ENCODE results near the gene RPH3AL.
"Not testable (repeated sequence)": the region's sequence is repeated elsewhere in the genome, so short reads cannot be mapped to it uniquely, and the experiment has no call there.

RPH3AL gene

DNA sequence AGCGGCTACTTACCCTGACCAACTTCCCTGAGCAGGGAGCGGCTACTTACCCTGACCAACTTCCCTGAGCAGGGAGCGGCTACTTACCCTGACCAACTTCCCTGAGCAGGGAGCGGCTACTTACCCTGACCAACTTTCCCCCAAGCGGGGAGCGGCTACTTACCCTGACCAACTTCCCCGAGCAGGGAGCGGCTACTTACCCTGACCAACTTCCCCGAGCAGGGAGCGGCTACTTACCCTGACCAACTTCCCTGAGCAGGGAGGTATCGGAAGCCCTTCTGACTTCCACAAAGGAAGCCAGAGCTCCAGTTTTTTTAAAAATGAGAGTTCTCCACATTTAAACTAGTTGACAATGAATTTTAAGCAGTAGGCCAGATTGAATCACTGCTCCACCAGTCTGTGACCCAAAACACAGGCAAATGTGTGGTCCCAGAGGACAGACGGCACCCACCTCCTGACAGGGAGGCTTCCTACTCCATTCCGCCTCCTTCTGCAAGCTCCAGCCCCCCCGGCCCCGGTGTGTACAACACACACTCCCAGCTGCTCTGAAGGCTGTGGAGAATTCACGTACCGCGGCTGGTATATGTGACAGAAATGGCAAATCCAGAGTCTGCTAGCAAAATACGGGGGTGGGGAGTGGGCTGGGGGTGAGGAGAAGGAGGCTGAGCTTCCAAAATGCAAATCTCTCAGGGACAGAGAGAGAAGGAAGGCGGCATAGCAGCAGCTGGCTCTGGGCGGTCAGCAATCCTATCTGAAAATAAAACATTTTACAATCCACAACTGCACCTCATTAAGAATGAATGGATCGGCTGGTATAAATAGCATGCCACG lies 118.2 kb downstream of the RPH3AL start:
- not testable (repeated sequence) for DNase-seq

- DNase-seq: no peak
Observed at GRCh38 chr17:233473-233941, 119.1 kb downstream of the RPH3AL start.

DNA sequence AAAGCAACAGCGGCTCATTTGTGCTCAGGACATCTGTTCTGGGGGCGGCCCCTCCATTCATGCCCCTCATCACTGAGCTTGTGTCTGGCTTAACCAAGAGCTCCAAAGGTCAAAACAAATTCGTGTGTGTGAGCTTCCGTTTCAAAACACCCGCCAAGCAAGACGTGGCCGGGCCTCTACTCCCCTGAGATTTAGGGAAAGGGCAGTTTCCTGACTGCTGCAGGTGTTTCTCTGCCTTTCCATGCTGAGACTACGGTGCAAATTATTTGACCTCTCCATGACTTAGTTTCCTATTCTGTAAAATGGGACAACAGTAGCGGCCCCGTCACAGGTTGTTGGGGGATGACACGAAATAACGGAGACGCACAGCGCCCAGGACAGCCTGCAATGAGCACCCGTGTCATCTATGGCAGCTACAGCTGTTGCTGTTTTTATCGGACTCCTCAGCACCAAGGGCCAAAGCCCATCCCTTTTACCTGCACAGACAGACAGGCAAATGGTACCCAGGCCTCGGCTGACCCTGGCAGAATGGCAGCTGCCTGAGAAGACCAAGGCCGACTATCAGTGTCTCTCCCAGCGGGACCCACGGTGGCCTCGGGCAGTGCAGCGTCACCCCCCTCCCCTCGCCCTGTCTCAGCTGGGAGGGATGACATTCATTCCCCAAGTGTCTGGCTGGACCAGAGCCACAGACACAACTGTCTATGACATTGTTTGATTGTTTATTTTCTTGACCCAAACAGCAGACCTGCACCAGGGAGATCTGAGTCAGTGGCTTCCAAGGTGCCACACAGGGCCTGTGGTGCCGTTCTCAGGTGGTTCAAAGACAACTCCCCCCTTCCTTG lies 120.4 kb downstream of the RPH3AL start:
- no peak for DNase-seq

DNA sequence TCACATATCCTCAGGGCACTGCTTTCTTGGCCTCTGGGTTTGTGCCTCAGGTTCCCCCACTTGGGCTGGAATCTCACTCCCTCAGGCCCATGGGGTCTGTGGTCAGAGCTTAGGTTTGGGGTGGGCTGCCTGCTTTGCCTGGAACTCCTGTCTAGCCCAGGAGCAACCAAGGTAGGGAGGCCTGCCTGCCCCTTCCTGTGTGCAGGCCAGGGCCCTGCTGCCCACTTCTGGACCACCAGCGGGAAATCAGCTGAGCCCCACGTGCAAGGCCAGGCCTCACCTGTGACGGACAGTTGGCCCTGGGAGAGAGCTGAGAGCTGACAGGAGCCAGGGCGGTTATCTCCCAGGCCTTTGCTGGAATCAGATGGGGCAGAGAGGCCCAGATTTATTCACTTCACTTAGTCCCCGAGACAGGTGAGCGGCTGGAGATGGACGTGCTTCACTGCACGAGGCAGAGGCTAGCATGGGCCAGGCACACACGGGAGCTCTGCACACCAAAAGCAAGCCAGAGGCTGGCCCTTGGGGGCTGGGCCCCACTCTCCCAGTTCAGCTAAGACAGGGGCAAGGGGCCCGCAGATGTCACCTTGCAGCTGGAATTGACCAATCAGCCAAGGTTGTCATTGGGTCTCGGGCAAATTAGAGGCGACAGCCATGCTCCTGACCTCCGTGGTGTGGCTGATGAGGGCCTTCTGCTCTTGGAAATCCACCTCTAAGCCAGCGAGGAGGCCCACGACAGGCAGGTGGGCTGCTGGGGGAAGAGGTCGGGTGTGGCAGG lies 121.2 kb downstream of the RPH3AL start:
- no peak for DNase-seq

DNA sequence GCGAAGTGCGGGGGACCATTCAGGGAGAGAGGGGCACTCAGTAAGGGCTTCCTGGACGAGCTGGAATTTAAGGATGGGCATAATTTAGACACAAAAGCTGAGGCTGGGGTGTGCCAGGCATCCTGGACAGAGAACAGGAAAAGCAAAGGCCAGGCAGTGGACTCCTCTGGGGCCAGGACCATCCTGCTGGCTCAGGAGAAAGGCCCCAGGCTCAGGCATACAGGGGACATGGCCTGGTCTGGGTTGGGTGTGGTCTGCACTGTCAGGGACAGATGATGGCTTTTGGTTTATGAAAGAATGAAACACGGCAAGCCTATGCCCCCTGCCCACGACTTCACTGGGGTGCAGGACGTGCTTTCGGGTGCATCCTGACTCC lies 122.2 kb downstream of the RPH3AL start:
- DNase-seq: no peak

DNA sequence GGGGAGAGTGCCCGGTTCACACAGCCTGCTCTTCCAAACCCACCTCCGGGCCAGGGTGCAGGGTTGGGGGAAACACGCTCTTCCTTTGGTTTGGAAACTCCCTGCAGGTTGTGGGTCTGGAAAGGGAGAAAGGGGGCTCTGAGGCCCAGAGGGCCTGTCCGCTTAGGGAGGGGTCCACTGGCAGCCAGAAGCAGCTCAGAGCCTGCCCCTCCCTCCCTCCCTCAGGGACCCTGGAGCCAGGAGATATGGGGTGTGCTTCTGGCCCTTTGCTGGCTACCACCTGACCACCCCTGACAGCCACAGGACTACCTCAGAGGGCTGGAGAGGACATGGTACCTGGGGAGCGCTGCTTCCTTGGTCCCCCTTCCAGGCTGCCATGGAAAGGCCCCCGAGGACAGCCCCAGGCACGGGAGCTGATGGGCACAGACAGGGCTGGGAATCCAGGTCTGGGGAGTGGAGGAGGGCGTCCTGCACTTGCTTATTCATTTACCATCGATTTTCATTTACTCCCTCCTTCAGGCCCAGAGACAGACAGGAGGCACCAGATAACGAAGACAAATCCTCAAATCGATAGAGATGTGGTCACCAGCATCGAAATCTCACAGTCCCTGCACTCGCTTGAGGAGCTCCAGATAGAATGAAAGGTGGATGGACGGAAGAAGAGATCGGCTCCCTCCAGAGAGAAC lies 122.8 kb downstream of the RPH3AL start:
- no peak for DNase-seq

DNA sequence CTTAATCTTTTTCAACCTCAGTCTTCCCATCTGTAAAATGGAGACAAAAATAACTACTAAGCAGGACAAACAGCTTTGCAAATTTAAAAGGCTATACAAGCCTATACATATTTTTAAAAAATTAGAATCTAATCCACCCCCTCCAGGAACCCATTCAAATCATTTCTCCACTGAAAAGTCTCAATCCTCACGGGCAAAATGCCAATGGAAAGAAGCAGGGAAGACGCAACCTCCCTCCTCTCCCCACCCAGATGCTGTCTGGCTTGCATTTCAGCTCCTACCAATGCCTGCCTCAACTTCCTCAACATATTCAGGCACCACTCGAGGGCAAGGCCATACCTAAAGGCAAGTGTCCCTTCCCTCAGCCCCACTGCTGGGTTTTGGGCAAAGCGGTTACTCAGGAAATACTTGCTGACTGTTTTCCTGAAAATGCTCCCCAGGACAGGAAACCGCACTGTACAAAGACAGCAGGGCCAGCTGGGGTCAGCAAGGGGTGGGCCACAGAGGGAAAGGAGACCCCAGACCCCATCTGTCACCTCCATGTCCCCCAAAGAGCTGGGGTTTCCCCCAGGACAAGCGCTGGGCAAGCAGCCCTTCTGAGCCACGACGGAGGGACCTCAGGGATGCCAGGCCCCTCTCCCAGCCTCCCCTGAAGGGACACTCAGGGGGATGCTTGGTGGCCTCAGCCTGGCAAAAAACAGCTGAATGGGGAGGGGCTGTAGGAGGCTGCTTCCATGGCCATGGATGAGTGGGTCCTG lies 123.5 kb downstream of the RPH3AL start:
- DNase-seq: no peak

GRCh38 chr17:227946-228615 lies 124.5 kb downstream of the RPH3AL start:
- no peak for DNase-seq

- no peak for DNase-seq
Observed at GRCh38 chr17:227078-227945, 125.3 kb downstream of the RPH3AL start.

DNA sequence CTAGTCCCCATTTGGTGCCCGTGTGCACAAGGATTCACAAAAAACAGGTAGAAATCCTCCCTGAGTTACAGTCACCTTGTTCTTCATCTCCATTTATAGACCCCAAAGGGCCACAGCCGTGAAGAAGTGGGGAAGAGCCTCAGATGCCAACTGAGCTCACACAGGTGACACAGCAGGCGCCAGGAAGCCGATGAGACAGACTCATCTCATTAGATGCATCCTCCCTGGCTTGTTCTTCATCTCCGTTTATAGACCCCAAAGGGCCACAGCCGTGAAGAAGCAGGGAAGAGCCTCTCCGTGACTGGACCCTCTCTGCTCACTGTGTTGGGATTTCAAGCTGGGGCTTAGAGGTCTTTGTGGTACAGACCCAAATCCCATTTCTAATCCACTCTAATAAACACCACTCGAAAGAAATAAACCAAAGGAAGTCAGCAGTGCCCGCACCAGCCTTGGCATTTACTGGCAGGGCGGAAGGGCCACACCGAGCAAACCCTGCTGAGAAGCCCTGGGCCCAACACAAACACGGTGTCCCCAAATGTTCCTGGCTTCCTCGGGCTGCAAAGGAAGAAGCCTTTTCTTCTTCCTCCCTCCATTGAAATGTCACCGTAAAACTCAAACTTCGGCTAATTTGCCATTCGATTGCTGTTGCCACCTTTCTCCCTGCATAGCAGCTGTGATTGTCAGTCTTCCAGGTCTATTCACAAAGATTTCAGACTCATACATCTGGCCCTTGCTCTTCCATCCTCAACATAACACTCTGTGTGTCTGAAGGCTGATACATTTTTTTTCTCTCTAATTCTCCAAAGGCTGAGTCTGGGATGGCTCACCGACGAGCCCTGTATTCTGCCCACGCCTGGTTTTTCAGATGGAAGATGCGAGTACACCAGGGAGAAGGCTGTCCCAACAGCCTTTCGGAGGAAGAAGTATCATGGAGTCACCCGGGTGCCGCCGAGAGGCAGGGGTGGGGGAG lies 126.2 kb downstream of the RPH3AL start:
- DNase-seq: no peak

GRCh38 chr17:225551-225950 lies 127.1 kb downstream of the RPH3AL start:
- no peak for DNase-seq

DNA sequence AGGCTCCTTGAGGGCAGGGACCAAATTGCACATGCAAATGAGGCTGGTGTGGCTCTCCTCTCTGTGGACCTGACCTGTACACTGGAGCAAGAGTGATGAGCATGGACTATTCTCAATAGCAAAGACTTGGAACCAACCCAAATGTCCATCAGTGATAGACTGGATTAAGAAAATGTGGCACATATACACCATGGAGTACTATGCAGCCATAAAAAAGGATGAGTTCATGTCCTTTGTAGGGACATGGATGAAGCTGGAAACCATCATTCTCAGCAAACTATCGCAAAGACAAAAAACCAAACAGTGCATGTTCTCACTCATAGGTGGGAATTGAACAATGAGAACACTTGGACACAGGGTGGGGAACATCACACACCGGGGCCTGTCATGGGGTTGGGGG lies 128.0 kb downstream of the RPH3AL start:
- DNase-seq: not testable (repeated sequence)

DNA sequence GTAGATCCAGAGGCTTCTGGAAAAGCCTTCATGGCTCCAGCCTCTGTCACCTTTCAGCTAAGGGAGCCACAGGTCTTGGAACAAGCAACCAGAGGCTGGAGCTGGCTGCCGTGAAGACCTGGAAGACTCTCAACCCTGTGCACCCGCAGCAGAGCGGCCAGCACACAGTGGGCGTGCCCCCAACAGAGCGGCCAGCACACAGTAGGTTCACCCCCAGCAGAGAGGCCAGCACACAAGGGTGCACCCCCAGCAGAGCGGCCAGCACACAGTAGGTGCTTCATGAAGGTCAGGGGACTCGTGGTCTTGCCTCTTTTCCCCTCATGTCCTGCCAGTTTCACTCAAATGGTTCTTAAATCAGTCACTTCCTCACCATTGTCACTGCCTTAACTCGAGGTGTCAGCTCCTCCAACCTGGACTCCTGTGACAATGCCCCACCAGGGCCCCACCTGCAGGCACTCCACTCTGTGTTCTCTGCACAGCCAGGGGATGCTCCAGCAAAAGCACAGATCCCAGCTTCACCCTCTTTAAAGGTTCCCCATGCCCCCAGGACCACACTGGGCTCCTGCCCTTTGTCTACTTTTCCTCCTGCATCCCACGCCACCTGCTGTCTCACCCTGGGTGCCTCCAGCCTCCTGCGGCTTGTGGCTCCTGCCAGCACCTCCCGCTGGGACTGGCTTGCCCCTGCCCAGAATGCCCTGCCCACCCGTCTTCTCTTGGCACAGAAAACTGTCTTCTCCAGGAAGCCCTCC lies 128.7 kb downstream of the RPH3AL start:
- no peak for DNase-seq

DNA sequence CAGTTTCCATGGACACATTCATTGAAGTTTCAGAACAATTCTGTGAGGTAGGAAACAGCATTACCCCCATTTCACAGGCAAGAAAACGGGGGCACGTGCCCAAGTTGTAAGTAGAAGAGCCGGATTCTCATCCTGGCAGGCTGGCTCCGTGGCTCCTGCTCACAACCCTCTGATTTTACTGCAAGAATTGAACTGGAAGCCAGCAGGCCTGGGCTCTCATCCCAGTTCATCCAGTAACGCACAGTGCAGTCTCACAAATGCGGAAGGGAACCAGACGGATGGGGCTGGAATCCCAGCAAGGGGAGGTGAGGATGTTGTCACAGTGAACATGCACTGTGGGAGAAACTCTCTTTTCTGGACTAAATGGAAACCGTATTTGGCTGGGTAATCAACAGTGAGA lies 130.4 kb downstream of the RPH3AL start:
- DNase-seq: no peak

- no peak for DNase-seq
Observed at GRCh38 chr17:219696-220095, 132.9 kb downstream of the RPH3AL start.

DNA sequence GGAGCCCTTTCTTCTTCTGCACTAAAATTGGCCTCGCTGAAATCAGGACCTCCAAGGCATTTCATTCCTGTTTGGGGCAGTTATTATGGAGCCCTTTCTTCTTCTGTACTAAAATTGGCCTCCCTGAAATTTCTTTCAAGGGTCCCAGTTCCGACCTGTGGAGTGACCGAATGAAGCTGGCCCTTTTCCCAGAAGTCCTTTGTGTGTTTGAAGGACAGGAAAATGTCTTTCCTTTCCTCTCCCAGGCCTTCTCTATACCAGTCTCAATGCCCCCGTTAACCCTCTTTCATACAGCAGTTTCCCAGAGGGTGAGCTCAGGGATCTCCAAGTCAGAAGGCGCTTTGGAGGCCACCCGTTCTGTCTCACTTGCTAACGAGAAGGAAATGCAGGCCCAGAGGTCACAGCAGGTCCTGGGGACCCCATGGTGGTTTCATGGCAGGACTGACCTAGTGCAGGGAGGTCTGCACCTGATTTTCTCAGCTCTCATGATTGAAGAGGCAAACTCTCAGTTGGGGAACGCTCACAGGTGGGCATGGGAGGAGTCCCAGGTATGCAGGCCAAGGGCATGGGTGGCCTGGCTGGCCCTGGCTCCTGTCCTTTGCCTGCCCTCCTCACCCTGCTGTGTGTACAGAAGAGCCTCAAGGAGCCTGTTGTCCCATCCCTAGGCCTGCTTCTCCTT lies 134.0 kb downstream of the RPH3AL start:
- DNase-seq: no peak

GRCh38 chr17:216625-217024 lies 136.0 kb downstream of the RPH3AL start:
- no peak for DNase-seq

All from NK-92 treated with Interleukin-12 subunit alpha and Interleukin-12 subunit beta, amount 100 ng/mL, for 24 hours (cell line).